NOMO-1 treated with dmso at 0.1 percent for 144 hours (cell line): Measurements from ENCODE around the gene RIOK1.
"Not testable (repeated sequence)": the region's sequence is repeated elsewhere in the genome, so short reads cannot be mapped to it uniquely, and the experiment has no call there.

Source experiments
- DNase-seq: peaks from one replicate; lab custom pipeline; 2025; ENCODE audit not compliant: unreplicated experiment; lab: John Stamatoyannopoulos, UW

The RIOK1 gene

DNA sequence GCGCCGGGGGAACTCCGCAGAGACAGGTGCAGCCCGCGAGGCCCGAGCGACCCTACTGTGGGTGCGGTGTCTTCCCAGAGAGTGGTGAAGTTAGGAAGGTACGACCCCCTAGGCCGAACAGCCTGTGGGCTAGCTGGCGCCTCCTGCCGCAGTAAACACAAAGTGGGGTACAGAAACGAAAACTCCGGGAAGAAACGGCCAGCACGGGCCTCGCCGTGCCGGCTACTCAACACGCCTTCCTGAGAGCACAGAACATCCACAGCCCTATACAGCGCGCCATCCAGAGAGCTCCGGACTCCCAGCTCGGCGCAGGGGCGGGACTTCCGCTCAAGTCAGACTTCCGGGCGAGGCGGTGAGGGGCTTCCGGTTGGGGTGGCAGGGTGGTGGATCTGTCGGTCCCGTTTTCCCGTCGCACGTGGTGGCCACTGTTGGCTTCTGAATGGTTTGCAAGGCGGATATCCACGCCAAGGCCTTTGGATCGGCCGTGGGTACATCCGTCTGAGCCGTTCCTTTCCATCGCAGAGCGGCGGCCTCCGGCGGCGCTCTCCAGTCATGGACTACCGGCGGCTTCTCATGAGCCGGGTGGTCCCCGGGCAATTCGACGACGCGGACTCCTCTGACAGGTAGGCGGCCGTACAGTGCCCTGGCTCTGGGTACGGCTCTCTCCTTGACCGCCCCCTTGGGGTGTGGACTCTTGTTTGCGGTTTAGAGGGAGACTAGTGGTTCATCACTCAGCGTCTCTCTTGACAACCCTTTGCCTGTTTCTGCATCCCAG is at the start of gene RIOK1, which contains the start of gene CAGE1:
Gene RIOK1 (plus strand): TSS at position 358 of the 775 bp plus-strand sequence. CDS start 195 bp downstream, at position 553.
Gene CAGE1 (minus strand): TSS at position 292 of the 775 bp plus-strand sequence. CDS start 2,569 bp downstream, outside the sequence.
- DNase-seq, result peak; percentile 96

DNA sequence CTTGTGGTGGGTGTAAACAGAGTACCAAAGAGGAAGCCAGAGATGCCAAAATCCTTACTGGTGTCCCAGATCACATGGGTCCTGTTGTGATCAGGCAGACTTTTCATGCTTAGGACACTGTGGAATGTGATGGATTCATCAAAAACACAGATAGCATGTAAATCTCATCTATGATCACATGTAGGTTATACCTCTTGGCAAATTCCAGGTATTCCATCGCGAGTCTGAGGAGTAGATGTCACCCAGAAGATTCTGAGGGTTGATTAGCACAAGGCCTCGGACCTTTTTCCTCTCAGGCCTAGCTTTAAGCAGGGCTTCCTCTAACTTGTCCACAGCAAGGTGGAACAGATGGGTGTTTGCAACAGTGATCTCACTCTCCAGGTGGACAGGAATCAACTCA is 48.3 kb upstream of the RIOK1 start:
- no peak for DNase-seq

DNA sequence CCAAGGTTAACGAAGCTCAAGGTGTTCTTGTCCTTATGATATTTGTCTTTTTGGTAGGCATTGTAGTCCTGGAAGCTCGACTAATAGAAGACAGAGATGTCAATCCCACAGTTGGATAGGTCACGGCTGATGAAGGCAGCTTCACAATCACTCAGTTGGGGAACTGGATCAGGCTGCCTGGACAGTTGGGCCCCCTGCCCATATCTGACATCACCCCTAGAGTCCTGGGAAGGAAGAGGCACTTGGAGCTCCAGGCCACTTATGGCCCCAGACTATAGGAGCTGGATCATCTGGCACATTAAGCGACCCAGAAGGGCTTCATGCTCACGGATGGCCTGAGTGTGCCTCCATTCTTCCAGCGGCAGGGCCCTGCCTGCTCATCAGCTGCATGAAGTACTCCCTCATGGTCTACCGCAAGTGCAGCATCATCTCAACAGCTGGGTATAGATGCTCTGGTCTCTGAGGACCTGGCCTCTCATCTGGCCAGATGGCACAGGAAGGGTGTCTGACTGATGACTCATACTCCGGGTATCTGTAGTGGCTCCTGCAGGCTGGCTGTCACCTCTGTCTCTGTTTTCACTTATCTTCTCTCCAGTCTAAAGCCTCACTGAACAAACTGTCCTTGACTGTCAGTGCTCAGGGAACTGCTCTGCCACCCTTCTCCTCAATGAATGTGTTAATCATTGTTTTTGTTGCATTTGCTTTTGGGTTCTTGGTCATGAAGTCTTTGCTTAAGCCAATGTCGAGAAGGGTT is 47.4 kb upstream of the RIOK1 start:
- DNase-seq, result no peak

DNA sequence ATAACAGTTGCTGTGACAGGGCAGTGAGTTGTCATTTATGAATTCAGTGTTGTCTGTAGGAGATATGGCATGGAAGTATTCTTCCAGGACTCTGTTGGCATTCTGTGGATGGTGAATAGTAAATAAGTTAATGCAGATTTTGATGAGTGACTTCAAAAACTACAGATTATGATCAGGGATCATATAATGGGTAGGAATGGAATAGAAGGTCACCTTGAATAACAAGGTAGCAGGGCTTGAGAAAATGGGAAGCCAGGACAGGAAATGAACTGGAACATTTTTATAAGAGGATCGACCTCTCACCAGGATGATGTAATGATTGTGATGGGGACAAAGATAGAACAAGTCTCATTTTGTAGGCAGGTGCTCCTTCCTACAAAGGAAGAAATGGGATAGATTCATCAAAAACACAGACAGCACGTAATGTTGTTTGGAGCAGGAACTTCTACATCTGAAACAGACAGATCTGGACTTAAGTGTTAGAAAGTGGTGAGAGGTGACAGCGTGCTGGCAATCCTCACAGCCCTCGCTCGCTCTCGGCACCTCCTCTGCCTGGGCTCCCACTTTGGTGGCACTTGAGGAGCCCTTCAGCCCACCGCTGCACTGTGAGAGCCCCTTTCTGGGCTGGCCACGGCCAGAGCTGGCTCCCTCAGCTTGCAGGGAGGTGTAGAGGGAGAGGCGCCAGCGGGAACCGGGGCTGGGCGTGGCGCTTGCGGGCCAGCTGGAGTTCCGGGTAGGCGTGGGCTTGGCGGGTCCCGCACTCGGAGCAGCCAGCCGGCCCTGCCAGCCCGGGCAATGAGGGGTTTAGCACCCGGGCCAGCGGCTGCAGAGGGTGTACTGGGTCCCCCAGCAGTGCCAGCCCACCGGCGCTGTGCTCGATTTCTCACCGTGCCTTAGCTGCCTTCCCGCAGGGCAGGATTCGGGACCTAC is 45.8 kb upstream of the RIOK1 start:
- DNase-seq, result no peak

DNA sequence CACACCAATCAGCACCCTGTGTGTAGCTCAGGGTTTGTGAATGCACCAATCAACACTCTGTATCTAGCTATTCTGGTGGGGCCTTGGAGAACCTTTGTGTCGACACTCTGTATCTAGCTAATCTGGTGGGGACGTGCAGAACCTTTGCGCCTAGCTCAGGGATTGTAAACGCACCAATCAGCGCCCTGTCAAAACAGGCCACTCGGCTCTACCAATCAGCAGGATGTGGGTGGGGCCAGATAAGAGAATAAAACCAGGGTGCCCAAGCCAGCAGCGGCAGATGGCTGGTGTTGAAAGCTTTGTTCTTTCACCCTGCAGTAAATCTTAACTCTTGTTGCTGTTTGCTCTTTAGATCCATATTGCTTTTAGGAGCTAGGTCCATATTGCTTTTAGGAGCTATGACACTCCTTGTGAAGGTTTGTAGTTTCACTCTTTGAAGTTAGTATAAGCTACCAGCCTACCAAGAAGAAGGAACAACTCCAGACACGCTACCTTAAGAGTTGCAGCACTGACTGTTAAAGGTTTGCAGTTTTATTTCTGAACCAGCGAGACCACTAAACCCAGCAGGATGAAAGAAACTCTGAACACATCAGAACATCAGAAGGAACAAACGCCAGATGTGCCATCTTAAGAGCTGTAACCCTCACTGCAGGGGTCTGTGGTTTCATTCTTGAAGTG is 44.7 kb upstream of the RIOK1 start:
- DNase-seq, result not testable (repeated sequence)

DNA sequence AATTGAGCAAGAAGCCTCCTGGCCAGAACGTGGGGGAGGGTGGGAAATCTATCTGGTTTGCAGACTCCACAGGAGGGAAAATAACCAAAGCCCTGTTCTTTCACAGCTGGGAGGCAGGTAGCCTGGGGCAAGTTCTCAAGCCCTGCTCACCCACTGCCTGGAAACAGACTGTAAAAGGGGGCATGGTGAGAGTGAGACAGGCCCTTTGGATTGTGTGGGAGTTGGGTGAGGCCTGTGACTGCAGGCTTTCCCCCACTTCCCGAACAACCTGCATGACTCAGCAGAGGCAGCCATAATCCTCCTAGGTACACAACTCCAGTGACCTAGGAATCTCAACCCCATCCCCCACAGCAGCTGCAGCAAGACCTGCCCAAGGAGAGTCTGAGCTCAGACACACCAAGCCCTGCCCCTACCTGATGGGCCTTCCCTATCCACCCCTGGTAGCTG is 42.0 kb upstream of the RIOK1 start:
- not testable (repeated sequence) for DNase-seq

DNA sequence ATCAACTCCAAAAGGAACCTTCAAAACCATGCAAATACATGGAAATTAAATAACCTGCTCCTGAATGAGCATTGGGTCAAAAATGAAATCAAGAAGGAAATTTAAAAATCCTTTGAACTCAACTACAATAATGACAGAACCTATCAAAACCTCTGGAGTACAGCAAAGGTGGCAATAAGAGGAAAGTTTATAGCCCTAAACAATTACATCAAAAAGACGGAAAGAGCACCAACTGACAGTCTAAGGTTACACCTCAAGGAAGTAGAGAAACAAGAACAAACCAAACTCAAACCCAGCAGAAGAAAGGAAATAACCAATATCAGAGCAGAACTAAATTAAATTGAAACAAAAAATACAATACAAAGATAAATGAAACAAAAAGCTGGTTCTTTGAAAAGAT is 39.0 kb upstream of the RIOK1 start:
- DNase-seq, result not testable (repeated sequence)

- DNase-seq, result not testable (repeated sequence)
Observed at GRCh38 chr6:7351916-7352315, 37.7 kb upstream of the RIOK1 start.

- no peak for DNase-seq
Observed at GRCh38 chr6:7367408-7367807, 22.2 kb upstream of the RIOK1 start.

GRCh38 chr6:7373739-7374138 is 15.9 kb upstream of the RIOK1 start:
- DNase-seq, result no peak

- no peak for DNase-seq
Observed at GRCh38 chr6:7377961-7378360, 11.6 kb upstream of the RIOK1 start.

GRCh38 chr6:7378740-7379139 is 10.9 kb upstream of the RIOK1 start:
- DNase-seq, result no peak

DNA sequence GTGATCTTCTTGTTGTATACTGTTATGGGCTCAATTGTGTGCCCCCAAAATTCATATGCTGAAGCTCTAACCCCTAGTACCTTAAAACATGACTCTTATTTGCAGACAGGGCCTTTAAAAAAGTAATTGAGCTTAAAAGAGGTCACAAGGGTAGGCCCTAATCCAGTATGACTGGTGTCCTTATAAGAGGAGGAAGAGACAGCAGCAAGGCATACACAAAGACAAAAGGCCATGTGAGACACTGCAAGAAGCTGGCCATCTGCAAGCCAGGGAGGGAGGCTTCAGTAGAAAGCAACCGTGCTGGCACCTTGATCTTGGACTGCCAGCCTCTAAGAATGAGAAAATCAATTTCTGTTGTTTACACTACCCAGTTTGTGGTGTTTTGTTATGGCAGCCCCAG is 8.5 kb upstream of the RIOK1 start:
- DNase-seq, result no peak

- DNase-seq, result peak; percentile 65
Observed at GRCh38 chr6:7389162-7389450, 502 bp upstream of the RIOK1 start.

- no peak for DNase-seq
Observed at GRCh38 chr6:7390226-7390878, 744 bp downstream of the RIOK1 start.

DNA sequence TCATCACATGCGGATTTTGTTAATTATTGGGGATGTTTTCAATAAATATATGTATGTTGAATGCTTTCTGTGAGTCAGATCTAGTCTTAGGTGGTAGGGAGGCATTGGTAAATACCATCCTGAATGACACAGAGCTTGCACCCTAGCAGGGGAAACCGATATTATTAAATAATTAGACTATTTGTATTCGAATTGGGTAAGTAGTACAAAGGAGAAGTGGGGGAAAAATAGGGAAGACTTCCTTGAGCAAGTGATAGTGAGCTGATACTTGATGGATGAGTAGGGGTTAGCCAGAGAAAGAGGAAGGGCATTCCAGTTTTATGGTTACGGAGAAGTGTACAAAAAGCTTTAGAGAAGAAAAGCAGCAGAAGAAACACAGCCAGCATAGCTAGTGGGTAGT is 1.5 kb downstream of the RIOK1 start:
- DNase-seq, result no peak

GRCh38 chr6:7392402-7392801 is 2.8 kb downstream of the RIOK1 start:
- no peak for DNase-seq

DNA sequence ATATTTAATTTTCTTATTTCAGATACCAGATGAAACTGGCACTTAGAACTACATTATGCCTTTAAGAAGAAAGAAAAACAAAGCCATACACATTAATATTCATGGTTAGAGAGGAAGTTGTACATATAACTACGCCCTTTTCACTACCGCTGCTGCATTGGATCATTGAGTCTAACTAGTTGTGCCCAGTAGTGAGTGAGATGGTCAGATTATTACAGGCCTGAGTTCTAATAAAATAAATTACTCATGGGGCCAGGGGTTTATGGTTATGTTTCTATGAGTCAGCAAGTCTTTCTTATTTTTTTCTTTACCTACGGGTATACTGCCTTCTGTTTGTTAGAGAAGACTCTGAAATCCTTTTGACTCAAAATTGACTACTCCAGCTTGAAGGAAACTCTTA is 11.5 kb downstream of the RIOK1 start:
- no peak for DNase-seq

GRCh38 chr6:7402716-7403115 is 13.1 kb downstream of the RIOK1 start:
- no peak for DNase-seq

DNA sequence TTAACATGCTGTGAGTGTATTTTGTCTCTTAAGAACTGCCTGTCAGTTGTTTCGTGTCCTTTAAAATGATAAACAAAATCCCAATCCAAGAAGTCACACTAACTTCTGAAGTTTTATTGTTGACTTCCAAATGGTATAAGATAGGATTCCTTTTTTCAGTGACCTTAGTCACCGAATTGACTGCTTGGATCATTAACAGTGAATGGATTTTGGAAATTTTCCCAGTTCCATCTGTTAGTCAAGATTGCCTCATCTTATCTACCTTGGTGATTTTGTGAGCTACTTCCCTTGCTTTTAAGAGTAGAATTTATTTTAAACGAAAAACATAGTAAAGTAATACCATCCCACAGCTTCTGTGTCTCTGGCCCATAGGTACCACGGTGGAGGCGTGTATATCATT is 14.9 kb downstream of the RIOK1 start:
- DNase-seq, result no peak
